Neural cell (in vitro differentiated cells): ENCODE measurements around the gene DDI1.

ENCODE experiments used
- SMC3 ChIP-seq: fragments of 450-650 bp; conservative IDR thresholded peaks from 2 replicates; pipeline ENCODE4 v1.6.1; 2014; ENCODE audit warnings: antibody characterized with exemption, mild to moderate bottlenecking, moderate library complexity; ENCODE audit not compliant: poor library complexity
- TF ChIP-seq, protein P1 (sequence below): IDR thresholded peaks from 2 replicates; pipeline ENCODE4 v1.6.1; 2012; ENCODE audit warnings: borderline replicate concordance
- TF ChIP-seq, protein P2 (sequence below): fragments of 450-650 bp; IDR thresholded peaks from 2 replicates; pipeline ENCODE4 v1.5.1; 2014; ENCODE audit warnings: antibody characterized with exemption, mild to moderate bottlenecking, moderate library complexity; ENCODE audit not compliant: poor library complexity, severe bottlenecking

GRCh38 chr11:103997082-103997481 is 39.4 kb upstream of the DDI1 start:
- TF ChIP-seq SMC3: no peak
- TF ChIP-seq, protein P1, sequence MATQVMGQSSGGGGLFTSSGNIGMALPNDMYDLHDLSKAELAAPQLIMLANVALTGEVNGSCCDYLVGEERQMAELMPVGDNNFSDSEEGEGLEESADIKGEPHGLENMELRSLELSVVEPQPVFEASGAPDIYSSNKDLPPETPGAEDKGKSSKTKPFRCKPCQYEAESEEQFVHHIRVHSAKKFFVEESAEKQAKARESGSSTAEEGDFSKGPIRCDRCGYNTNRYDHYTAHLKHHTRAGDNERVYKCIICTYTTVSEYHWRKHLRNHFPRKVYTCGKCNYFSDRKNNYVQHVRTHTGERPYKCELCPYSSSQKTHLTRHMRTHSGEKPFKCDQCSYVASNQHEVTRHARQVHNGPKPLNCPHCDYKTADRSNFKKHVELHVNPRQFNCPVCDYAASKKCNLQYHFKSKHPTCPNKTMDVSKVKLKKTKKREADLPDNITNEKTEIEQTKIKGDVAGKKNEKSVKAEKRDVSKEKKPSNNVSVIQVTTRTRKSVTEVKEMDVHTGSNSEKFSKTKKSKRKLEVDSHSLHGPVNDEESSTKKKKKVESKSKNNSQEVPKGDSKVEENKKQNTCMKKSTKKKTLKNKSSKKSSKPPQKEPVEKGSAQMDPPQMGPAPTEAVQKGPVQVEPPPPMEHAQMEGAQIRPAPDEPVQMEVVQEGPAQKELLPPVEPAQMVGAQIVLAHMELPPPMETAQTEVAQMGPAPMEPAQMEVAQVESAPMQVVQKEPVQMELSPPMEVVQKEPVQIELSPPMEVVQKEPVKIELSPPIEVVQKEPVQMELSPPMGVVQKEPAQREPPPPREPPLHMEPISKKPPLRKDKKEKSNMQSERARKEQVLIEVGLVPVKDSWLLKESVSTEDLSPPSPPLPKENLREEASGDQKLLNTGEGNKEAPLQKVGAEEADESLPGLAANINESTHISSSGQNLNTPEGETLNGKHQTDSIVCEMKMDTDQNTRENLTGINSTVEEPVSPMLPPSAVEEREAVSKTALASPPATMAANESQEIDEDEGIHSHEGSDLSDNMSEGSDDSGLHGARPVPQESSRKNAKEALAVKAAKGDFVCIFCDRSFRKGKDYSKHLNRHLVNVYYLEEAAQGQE: no peak
- TF ChIP-seq, protein P2, sequence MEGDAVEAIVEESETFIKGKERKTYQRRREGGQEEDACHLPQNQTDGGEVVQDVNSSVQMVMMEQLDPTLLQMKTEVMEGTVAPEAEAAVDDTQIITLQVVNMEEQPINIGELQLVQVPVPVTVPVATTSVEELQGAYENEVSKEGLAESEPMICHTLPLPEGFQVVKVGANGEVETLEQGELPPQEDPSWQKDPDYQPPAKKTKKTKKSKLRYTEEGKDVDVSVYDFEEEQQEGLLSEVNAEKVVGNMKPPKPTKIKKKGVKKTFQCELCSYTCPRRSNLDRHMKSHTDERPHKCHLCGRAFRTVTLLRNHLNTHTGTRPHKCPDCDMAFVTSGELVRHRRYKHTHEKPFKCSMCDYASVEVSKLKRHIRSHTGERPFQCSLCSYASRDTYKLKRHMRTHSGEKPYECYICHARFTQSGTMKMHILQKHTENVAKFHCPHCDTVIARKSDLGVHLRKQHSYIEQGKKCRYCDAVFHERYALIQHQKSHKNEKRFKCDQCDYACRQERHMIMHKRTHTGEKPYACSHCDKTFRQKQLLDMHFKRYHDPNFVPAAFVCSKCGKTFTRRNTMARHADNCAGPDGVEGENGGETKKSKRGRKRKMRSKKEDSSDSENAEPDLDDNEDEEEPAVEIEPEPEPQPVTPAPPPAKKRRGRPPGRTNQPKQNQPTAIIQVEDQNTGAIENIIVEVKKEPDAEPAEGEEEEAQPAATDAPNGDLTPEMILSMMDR: no peak
